Cardiac septum (tissue), 1 donor: ENCODE data around the gene ATP2A3. TPM values are rescaled to one million over a fixed set of nuclear protein-coding genes. Genes with fewer than 3 reads are reported as not detected.

Experiments used
- DNase-seq: peaks from one replicate; pipeline ENCODE4 v3.0.0-alpha.2; 2020; ENCODE audit warnings: low spot score
- intact Hi-C: fragments of 100-400 bp; cut with DNase I; formaldehyde crosslinking; loops from one replicate; pipeline ENCODE4 v1.14.0; 2022
- total RNA-seq: library from RNA; stranded (reverse); fragmentation: NEBNext Ultra II Directional; extraction: Animal tissue kit (Norgen Biotek cat#: 25700); gene quantifications from one replicate; pipeline ENCODE4 v1.2.1, GENCODE V29; 2021
- donor health status: DM: no; HTN: no; CAD: no.

ATP2A3 gene
- total RNA-seq, 1 donor from 2014 or later, result 8.9 TPM

- DNase-seq, result no peak
- intact Hi-C loops, result no loop called here
Observed at GRCh38 chr17:3887394-3887793, 76.8 kb downstream of the ATP2A3 start.

- intact Hi-C loops, result no loop called here
- DNase-seq, result peak; percentile 86
Observed at GRCh38 chr17:3886776-3887175, 77.5 kb downstream of the ATP2A3 start.

- no peak for DNase-seq
- intact Hi-C loops, result no loop called here
Observed at GRCh38 chr17:3885970-3886369, 78.3 kb downstream of the ATP2A3 start.

DNA sequence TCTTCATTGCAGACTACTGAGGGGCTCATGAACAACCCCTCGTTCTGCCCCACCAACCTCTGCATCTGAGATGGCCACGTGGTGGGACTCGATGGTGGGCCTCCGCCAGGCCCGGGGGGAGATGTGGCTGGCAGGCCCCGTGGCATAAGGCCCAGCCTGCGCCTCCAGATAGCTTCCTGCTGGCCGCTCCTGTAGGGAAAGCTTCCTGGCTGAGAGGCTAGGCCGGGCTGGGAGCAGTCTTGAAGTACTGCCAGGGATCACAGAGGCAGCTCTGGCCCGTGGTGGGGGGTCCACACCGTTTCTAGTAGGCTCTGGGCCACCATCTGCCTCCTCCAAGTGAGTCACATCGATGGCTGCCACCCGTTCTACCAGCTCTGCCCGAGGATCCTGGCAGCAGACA lies 79.0 kb downstream of the ATP2A3 start:
- intact Hi-C loops, result no loop called here
- DNase-seq, result no peak

DNA sequence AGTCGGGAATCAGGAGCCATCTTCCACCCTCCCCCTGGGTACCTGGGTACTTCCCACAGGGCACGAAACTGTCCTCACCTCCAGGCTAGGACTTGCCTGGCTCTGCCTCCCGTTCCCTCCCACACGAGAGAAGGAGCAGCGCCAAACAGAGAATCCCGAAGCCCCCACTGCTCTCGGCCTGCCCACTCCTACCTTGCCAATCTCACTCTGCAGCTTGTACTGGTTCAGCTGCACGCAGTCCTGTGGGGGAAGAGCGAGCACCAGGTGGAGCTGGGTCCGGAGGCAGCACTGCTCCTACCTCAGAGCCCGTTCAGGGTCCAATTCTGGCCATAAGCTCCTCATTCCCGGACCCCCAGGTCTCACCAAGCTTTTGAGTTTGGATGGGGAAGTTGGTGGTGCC lies 80.0 kb downstream of the ATP2A3 start:
- no peak for DNase-seq
- intact Hi-C loops, result no loop called here

GRCh38 chr17:3882276-3882675 lies 82.0 kb downstream of the ATP2A3 start:
- intact Hi-C loops, result no loop called here
- no peak for DNase-seq

GRCh38 chr17:3880983-3881382 lies 83.3 kb downstream of the ATP2A3 start:
- intact Hi-C loops, result no loop called here
- no peak for DNase-seq

DNA sequence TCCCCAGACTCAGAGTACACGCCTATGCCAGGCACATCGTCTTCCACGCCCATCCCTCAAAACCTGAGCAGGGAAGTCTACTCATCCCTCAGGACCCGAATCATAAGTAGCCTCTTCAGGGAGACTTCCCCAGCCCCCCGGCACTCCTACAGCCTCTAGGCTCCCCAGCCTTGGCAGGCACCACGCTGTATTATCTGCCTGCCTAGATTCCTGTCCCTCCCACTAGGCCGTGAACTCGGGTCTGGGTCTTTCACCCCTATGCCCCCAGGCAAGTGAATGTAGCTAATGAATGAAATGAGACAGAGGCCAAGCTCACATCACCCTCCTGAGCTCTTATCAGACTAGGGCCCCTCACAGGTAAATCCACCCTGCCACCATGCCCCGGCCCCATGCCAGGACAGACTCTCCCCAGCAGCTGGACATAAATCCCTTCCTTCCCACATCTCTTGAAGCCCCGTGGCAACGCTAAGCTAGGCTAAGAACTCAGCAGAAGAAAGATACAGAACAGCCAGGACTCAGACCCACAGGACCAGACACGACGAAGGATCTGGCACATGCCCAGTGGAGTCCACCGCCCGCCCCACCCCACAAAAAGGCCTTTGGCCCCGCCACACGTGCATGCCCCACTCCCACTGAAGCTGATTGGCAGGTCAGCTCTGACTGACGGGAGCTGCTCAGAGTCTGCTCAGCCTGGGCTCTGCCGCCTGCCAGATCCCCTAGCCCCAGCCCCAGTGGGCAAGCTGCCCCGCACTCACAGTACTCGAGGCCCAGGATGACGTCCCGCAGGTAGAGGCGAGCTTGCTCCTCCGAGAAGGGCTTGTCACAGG lies 84.4 kb downstream of the ATP2A3 start:
- intact Hi-C loops, result no loop called here
- DNase-seq, result no peak

- intact Hi-C loops, result no loop called here
- no peak for DNase-seq
Observed at GRCh38 chr17:3879186-3879585, 85.1 kb downstream of the ATP2A3 start.

GRCh38 chr17:3877220-3877619 lies 87.0 kb downstream of the ATP2A3 start:
- intact Hi-C loops, result no loop called here
- no peak for DNase-seq

DNA sequence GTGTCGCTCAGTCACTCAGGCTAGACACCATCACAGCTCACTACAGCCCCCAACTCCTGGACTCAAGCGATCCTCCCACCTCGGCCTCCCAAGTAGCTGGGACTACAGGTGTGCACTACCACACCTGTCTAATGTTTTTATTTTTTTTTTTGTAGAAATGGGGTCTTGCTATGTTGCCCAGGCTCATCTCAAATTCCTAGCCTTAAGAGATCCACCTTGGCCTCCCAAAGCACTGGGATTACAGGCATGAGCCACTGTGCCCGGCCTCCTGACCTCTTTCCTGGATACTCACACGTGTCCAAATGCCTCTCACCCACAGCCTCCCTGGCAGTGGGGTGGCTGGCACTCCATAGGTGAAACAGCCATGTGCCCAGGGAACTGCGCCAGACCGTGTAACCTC lies 88.9 kb downstream of the ATP2A3 start:
- DNase-seq, result no peak
- intact Hi-C loops, result no loop called here

Other genes with a start within 250 kb of the ATP2A3 start
- gene HASPIN, start 240.5 kb downstream of the ATP2A3 start, total RNA-seq, result 0.30 TPM
- gene ITGAE, start 163.2 kb downstream of the ATP2A3 start, total RNA-seq, result 20.3 TPM
- 32.8 TPM for gene NCBP3, start 118.2 kb downstream of the ATP2A3 start, total RNA-seq
- 5.2 TPM for gene CAMKK1, start 71.4 kb downstream of the ATP2A3 start, total RNA-seq
- gene P2RX1, start 48.0 kb downstream of the ATP2A3 start, total RNA-seq, result 5.1 TPM
- gene ZZEF1, start 178.6 kb upstream of the ATP2A3 start, total RNA-seq, result 36.9 TPM
- gene CYB5D2, start 178.8 kb upstream of the ATP2A3 start, total RNA-seq, result 11.1 TPM